ENCODE results near the gene PRKAR2B.
A peak's percentile ranks its signal among the peaks of the same experiment; 100 is the strongest.

The PRKAR2B gene

GRCh38 chr7:107196834-107197610 is 152.5 kb downstream of the PRKAR2B start:
- TF ChIP-seq, protein P1, sequence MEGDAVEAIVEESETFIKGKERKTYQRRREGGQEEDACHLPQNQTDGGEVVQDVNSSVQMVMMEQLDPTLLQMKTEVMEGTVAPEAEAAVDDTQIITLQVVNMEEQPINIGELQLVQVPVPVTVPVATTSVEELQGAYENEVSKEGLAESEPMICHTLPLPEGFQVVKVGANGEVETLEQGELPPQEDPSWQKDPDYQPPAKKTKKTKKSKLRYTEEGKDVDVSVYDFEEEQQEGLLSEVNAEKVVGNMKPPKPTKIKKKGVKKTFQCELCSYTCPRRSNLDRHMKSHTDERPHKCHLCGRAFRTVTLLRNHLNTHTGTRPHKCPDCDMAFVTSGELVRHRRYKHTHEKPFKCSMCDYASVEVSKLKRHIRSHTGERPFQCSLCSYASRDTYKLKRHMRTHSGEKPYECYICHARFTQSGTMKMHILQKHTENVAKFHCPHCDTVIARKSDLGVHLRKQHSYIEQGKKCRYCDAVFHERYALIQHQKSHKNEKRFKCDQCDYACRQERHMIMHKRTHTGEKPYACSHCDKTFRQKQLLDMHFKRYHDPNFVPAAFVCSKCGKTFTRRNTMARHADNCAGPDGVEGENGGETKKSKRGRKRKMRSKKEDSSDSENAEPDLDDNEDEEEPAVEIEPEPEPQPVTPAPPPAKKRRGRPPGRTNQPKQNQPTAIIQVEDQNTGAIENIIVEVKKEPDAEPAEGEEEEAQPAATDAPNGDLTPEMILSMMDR (IDR thresholded peaks at IDR 0.05), result no peak
- H3K27ac ChIP-seq, result no peak overlapping the region
- DNase-seq (ENCODE audit: low spot score), result no peak
- no peak overlapping the region for H3K4me3 ChIP-seq

- Histone ChIP-seq H3K4me3 (no peak overlapping the region), H3K27ac (no peak overlapping the region)
- no peak for DNase-seq (ENCODE audit: low spot score)
- TF ChIP-seq, protein P1 (IDR thresholded peaks at IDR 0.05), result peak; percentile 27
Observed at GRCh38 chr7:107201795-107202450, 157.4 kb downstream of the PRKAR2B start.

DNA sequence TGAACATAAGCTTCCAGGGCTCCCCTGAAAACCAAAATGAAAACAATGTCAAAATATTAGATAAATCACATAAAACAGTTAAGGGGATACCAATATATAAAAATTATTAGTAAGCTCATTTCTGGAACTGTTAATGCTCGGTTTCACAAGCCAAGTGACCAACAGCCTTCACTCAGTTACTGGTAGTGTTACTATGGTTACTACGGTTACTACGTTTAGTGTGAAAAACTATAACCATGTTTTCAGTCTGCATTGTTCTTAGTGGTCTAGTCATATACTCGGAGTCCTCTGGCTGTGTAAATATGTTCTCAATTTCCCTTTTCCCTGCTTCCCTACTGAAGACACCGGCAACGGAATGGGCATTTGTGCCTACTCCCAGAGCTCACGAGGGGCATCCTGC is 159.1 kb downstream of the PRKAR2B start:
- Histone ChIP-seq H3K4me3 (no peak overlapping the region), H3K27ac (no peak overlapping the region)
- no peak for DNase-seq (ENCODE audit: low spot score)
- TF ChIP-seq, protein P1 (IDR thresholded peaks at IDR 0.05), result no peak

DNA sequence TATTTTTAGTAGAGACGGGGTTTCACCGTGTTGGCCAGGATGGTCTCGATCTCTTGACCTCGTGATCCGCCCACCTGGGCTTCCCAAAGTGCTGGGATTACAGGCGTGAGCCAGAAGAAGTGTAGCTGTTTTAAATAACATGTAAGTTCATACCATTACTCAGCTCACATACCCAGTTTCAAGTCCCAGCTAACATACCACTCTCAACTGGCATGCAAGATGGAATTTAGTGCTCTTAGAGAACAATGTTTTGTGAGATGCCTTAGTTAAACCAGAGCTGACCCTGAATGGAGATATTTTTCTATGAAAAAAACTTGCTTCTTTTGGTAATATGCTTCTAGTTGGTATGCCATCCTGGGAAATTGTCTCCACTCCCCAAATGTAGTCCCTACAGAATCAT is 161.6 kb downstream of the PRKAR2B start:
- no peak for DNase-seq (ENCODE audit: low spot score)
- TF ChIP-seq, protein P1 (IDR thresholded peaks at IDR 0.05), result no peak
- no peak overlapping the region for H3K27ac ChIP-seq
- H3K4me3 ChIP-seq, result no peak overlapping the region

DNA sequence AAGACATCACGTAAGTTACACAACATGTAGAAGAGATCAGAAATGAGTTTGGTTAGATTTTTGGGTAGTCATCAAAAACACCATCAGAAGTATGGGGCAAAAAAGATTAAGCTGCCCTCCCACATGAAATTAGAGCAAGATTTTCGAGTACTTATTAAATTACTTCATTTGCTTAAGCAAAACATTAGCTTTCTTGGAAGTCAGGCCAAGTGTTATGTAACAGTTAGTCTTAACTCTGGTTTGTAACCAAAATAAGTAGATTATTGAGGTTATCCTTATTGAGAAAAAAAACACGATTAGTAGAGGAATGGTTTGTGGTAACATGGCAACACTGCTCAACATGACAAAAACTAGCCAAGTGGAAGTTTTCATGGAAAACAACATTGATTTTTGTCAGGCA is 162.2 kb downstream of the PRKAR2B start:
- TF ChIP-seq, protein P1 (IDR thresholded peaks at IDR 0.05), result no peak
- H3K27ac ChIP-seq, result peak overlapping the region in 1 of 2 donors; percentile 68
- no peak overlapping the region for H3K4me3 ChIP-seq
- no peak for DNase-seq (ENCODE audit: low spot score)

GRCh38 chr7:107207459-107207858 is 163.0 kb downstream of the PRKAR2B start:
- Histone ChIP-seq H3K4me3 (peak overlapping the region; percentile 13), H3K27ac (peak overlapping the region; percentile 24 to 68)
- TF ChIP-seq, protein P1 (IDR thresholded peaks at IDR 0.05), result no peak
- DNase-seq (ENCODE audit: low spot score), result no peak

Data from coronary artery (tissue), 2 donors.